SU-DHL-6 (cell line): ENCODE measurements around the gene DVL1.

Experiments used
- CTCF ChIP-seq: fragments of 200-600 bp; sonication (generic); IDR thresholded peaks from one replicate; pipeline ENCODE4 v1.5.1; 2017; ENCODE audit warnings: antibody characterized with exemption, mild to moderate bottlenecking, low read length, moderate library complexity; ENCODE audit not compliant: insufficient read depth, poor library complexity, severe bottlenecking
- EZH2phosphoT487 ChIP-seq: fragments of 200-600 bp; sonication (generic), shearing (Covaris generic); conservative IDR thresholded peaks from 2 replicates; pipeline ENCODE4 v1.6.1; 2018; ENCODE audit warnings: mild to moderate bottlenecking, antibody characterized with exemption, low read length, moderate library complexity, mixed read lengths

DNA sequence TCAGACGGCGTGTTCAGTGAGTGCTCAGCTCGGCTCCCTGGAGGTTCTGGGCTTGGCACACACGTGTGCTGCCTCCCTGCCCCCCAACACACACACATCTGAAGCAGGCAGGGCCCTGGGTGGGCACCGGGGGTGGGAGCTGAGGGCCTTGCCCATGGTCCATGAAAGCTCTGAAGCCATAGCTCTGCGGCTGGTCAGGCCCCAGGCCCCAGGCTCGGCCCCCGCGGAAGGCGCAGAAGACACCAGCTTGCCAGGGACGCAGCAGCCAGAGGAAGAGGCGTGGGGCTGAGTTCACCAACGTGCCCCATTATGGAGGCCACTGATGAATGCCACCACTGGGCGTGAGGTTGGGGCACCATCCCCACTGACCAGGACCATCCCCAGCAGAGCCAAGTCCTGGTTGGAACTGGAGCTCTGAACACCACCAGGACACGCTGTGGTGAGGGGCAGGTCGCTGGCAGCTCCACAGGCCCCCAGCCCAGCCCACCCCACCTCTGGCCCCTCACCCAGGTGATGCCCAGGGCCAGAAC is 21.6 kb upstream of the DVL1 start:
- TF ChIP-seq CTCF (no peak), EZH2phosphoT487 (no peak)
